NCI-H2196 treated with DMSO at 0.1 percent for 48 hours (cell line): ENCODE data around the gene GUCY1B1.
"Not testable (repeated sequence)": the region's sequence is repeated elsewhere in the genome, so short reads cannot be mapped to it uniquely, and the experiment has no call there.

Experiments used
- DNase-seq: peaks from one replicate; lab custom pipeline; 2025; ENCODE audit not compliant: unreplicated experiment; lab: John Stamatoyannopoulos, UW

Gene GUCY1B1

DNA sequence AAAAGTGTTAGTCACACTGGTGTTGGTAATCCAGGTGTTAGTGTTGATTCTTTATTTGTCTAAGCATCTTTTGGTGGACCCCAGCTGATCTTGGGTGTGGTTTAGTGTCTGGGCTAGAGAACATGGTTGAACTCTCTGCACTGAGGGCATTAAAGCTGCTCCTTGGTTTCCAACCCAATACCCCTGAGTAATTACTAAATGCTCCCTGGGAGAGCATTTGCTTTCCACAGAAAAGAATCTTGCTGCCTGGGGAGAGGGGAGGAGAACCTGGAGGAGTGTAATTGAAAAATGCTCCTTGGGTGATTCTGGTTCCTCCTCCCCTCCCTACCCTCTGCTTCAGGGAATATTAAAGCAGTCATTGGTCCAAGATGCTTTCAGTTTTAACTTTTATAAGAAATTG, 3.1 kb downstream of the GUCY1B1 start:
- DNase-seq = no peak

DNA sequence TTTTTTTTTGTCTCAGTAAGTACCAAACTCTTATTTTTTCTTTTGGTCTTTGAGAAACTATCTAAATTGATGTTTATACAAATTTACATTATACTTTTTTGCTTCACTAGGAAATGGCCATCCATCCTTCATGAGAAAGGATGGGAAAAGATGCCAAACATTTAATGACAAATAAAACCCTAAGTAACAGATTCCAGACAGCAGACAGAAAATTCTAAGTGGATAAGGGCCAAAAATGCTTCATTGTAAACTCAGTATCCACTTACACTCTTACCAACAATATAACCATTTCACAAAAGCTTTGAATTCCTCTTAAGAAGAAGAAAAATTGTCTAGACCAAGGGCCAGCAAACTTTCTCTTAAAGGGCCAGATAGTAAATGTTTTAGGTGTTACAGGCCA, 3.5 kb downstream of the GUCY1B1 start:
- DNase-seq = no peak

DNA sequence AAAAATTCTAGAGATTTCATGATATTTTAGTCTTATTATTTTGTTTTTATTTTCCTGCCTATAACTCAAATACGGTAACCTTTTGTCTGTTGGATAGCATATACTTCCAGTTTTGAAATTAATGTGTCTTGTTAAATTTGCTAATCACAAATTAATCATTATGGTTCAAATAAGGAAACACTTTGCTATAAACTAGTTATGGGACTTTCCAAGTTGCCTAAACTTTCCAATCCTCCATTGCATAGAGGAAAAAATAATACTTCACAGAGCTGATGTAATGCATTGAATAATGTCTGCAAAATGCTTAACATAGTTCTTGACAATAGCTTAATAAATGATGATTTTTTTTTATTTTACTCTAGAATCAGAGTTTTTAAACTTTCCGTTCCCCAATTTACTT, 4.7 kb downstream of the GUCY1B1 start:
- DNase-seq = no peak

DNA sequence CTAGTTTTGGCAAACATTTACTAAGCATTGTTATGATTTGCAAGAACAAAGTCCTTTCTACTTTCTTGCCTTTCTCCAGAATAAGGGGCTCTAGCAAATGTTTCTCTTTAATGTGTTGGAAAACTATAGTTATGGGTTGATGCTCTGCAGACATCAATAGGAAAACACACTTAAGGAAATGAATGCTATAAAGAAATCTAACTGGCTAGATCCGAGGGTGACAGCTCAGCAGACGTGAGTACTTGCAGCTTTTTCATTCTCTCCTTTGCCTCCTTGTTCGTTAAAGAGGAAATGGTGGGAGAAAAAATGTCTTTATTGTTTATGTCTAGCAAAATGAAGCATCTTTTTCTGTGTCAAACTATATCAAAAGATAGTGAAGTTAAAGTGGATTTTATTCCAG, 6.3 kb downstream of the GUCY1B1 start:
- DNase-seq = no peak

DNA sequence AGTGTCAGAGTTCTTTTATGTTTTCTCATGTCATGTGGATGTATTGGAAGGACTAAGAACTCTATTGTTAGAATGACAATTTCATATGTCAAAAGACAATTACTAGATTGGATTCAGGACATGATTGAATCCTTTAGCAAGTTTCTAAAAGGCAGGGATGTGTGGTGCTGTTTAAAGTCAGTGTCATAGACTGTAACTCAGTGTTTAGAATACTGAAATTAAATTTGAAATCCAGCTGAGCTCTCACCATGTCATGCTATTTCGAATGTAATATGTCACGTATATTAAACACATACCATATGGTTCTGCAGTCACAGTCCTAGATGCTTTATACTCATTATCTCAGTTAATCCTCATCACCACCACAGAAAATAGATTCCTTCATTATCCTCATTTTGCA, 7.8 kb downstream of the GUCY1B1 start:
- DNase-seq = no peak

DNA sequence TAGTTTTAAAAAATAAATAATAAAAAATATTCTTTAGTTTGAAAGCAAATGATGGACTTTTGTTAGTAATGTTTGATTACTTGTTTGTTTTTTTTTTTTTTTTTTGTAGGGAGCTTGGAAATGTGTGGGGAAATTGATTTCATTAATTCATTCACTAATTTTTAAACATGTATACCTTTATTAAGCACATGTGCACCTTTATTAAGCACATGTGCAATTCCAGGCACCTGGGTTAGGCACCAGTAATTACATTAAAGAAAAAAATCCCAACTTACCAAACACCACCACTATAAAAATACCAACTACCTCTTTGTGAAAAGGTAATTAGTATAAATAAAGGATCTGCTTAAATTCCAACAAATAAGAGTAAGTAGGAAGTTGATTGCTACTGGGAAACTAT, 9.5 kb downstream of the GUCY1B1 start:
- no peak for DNase-seq

DNA sequence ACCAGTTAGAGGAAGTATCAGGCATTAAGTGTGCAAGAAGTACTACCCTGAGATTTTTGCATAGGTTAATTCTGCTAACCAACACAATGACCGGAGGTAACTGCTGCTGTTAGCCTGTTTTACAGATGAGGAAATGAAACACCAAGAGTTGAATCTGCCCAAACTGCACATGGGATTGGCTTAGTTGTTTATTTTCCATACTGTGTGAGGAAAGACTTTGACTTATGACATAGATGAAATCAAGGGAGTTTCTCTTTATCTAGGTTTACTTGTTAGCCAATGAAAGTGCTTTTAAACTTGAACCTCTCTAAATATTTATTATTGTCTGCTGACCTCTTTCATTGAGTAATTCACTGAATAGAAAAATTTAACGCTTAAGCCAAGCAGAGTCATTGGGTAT, 10.3 kb downstream of the GUCY1B1 start:
- DNase-seq = no peak

DNA sequence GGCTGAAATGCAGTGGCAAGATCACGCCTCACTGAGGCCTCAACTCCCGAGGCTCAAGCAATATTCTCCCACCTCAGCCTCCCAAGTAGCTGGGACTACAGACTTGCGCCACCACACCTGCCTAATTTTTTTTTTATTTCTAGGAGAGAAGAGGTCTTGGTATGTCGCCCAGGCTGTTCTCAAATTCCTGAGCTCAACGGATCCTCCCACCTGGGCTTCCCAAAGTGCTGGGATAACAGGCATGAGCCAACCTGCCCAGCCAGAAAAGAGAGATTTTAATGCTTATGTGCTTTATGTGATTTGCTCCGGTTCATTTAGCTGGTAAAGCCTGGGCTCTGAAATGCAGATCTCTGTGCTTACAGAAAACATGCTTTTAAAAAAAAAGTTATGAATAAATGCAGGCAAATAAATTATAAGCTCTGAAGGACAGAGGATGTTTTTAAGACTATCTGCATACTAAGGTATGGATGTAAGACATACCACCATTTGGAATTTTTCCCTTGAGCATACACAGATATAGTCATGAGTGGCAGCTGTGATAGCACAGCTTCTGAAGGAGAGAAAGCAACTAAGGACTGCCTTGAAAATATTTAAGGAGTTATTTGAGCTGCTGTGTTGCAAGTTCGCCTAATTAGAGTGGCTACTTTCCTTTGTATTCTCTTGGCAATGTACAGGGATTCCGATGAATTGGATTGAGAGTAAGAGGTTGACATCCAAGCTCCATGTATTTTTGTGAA, 13.8 kb downstream of the GUCY1B1 start:
- no peak for DNase-seq

DNA sequence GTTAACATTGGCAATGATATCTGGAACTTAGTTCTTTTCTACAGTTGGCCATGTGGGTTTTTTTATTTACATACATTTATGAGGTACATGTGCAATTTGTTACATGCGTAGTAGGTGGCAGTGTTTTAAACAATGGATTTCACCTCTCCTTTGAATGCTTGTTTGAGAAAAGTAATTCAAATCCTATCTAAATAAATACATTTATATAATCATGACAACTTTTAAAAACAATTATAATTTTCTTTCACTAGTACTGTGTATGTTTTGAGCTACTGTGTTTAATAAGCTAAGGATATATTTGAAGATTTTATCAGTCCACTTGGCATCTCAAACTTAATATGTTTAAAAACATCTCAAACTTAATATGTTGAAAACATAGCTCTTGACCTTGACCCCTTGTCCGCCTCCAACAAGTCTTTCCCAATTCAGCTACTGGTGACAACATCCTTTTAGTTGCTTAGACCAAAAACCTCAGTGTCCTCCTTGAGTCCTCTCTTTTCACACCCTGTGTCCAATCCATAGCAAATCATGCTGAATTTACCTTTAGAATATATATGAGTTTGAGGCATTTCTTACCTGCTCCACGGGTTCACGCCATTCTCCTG, 14.5 kb downstream of the GUCY1B1 start:
- DNase-seq = no peak

DNA sequence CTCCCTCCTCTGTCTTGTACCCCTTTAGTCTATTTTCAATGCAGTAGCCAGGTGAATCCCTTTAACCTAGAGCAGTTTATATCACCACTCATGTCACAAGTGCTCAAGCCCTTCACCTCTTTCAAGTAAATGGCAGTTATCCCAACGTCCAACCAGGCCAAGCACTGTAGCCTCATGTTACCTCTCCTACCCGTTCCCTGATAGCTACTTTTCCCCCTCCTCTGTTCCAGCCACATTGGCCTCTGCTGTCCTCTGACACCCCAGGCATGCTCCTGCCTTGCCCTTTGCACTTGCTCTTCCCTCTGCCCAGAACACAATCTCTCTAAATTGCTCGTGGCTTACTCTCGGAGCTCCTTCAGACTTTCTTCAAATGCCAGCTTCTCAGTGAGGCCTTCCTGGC, 15.2 kb downstream of the GUCY1B1 start:
- no peak for DNase-seq

DNA sequence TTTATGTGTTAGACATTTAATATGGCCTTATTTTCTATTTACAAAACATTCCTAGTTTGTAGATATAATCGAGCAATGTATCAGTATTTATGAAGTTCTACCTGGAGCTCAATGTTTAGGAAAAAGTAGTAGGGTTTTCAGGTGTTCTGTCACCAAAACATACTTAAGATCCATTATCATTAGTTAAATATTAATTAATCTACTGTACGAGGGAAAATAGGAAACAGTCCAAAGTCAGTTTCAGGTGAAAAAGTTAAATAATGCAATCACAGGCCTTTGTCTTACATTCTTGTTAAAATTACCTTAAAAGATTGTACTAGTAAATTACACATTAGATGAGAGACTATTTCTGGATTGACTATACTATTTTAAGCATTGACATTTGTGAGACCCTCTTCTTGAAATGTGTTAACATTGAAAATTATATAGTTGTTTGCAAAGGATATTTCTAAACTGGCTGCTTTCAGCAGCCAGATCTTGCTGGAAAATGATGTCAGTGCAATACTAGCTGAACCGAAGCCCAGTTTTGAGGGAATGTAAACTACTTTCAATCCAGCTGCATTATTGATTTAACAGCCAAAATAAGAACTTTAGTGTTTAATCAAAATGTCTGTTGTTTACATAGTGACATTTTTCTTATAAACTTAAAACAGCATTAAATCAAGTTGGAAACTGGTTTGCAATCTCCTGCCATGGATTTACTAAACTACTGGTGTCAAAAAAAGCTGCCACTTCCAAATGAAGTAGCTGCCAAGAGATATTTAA, 19.3 kb downstream of the GUCY1B1 start:
- no peak for DNase-seq

DNA sequence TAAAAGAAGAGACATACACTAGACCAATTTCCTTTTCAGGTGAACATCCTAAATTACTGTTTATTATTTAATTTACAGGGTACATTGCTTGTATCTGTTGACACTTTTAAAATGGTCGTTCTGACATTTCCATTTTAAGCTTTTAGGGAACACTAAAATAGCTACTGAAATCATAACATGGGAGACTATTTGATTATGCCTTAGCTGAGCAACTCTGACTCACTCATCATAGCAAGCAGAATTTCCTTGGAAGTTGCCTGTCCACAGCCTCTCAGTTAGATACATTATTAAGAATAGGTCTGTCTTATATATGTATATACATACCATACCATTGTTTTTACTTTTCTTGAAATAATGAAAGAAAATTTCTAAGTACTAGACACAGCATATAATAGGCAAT, 22.0 kb downstream of the GUCY1B1 start:
- no peak for DNase-seq

DNA sequence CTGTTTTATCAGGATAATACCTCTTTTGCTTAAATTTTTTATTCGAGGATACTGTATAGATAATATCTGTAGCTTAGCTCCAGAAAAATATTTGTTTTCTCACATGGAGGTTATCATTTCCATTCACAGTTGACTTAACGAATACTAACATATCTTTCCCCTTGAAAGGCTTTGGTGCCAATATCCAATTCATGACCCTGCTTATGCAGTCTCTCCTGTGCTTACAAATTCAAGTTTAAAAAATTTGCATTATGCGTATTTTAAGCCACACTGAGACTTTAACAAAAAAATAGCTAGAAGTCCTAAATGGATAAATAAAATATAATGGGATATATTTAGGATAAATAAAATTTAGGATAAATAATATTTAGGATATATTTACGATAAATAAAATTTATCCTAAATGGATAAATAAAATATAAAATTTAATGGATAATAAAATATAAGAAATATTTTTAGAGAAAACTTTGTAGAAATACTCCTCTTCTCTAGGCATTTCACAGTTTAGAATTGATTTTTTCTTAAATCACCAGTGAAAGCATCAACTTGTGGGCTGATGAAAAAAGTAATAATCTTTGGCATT, 22.5 kb downstream of the GUCY1B1 start:
- DNase-seq = no peak

DNA sequence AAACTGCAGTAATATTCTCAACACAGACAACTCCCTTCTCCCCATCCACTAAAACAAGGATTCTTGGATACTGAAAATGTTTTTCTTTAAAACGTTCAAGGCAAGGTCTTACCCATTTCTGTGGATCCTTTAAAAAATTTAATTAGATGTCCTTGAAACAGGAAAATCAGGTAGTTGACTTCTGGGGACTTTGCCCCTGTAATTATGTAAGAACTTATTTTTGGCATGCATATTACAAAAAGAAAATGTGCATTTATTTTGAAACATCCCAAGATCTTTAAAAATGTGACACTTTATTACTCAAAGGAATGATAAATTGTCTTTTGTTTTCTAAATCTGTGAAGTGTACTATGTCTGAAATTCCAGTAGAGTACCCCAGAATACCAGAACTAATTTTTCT, 25.8 kb downstream of the GUCY1B1 start:
- DNase-seq = no peak

DNA sequence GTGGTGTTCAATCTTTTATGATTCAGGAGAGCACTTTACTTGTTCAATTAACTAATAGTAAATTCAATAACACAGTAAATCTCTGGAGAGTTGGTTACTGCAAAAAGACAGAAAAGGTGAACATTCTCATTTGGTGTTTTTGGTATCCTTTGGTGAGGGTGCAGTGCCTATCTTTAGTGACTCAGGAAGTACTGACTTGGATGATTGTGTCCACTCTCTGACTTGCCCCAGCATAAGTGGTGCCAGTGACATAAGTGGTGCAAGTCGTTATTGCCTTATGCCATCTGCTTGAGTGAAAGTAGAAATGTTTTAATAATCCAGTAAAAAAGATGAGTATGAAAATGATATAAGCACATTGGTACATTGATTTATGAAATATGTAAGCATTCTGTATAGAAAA, 27.0 kb downstream of the GUCY1B1 start:
- no peak for DNase-seq

DNA sequence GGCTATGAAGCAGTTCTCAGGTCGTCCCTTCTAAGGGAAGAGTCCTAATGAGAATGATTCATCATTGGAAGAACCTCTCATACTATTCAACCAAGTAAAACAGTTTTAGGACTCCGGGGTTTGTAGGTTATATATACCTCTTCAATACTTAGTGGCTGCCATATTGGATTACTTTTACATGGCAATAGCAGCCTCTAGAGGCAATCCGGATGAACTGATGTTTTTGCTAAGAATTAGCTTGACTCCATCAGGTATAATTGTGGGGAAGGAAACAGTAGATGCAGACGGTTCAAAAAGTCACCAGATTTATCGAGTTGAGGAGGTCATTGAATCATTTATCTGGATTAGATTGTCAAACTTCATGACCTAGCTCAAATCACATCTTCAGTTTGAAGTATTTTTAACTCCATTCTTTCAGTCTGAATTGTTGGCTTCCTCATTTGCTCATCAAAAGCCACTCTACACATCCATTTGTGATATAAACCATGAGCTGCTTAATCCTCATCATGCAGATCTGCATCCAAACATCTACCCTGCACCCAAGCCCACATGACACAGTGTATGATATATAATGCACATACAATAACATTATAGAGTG, 28.4 kb downstream of the GUCY1B1 start:
- no peak for DNase-seq

DNA sequence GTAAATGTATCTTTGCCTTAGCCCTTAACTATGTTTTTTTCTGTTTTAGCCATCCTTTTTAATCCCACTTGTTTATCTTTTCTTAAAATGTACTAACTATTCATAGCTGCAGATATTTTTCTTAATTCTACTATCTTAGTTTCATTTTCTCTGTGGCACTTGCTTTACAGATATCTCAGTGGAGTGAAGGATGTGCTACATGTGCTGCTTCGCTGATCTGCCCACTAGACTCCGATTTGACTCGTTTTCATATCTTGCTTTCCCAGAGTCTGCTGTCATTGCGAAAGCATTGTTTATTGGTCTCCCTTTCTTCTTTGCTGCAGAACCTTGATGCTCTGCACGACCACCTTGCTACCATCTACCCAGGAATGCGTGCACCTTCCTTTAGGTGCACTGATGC, 30.6 kb downstream of the GUCY1B1 start:
- DNase-seq = no peak

DNA sequence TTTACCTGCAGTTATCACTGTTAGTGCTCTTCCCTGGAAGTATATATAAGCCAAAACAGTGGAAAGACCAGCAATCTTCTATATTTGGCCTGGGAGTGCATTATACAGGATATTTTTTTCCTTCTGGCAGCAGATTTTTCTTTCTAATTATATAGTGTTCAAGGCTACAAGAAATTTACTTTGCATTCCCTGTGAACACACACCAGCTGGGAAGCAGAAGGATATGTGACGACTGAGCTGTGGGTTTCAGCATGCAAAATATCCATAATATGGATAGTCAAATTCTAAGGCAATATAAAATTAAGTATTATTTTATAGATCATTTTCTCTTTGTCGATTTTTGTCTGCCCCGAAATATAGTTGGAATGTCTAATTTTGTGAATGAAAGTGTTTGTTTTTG, 31.2 kb downstream of the GUCY1B1 start:
- no peak for DNase-seq

DNA sequence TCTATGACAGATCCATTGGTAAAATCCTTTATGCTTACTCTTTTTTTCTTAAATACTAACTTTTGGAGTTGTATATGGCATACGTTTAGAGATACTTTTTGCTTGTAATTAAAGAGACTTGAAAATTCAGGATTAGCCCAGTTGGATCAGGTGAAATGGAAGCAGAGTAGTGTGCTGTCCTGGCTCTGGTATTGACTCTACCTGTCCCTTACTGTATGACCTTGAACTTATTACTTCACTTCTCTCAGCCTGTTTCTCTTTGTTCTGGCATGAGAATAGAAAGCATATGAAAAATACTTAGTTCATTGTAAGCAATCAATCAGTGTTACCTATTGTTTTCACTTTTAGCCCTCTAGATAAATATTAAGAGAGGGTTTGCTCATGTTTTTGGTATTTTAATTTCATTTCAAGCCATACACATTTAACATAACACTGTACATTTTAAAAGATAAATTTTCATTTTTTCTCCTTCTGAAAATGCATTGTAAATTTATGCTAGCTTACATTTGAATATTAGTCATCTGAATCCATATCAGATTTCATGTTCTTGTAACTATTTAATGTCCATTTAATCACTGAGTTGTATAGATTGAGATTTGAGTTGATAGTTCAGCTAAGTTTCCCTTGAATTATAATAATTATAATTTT, 35.9 kb downstream of the GUCY1B1 start:
- DNase-seq = no peak

DNA sequence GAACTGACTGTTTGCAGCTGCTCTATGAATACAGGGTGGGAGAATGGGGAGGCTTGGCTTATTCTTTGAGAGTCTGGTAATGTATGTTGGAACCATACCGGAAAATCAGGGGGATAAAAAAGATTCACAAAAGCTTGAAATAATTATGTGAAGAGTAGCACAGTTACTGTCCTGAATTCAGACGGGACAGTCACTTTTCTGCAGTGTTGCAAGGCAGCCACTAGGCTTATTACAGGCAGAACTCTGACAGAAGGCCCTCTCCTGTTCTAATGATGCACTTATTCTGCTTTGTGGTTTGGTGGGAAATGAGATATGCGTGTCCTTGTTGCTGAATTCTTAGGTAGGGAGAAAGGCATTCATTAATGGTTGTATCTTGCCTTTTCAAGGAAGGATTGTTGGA, 37.2 kb downstream of the GUCY1B1 start:
- no peak for DNase-seq

DNA sequence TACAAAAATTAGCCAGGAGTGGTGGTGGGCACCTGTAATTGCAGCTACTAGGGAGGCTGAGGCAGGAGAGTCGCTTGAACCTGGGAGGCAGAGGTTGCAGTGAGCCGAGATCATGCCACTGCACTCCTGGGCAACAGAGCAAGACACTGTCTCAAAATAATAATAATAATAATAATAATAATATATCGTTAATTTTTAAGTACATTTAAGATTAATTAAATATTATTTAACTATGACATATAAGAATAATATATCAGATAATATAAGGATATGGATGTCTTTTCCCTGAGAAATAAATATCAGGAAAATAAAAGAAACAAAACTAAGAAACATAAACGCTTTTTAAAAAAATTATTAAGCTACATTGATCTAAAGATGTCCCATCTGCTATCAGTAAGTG, 38.8 kb downstream of the GUCY1B1 start:
- DNase-seq = not testable (repeated sequence)
